ENCODE data around the gene RNF168.
A peak's percentile ranks its signal among the peaks of the same experiment; 100 is the strongest.
"Not testable (repeated sequence)": the region's sequence is repeated elsewhere in the genome, so short reads cannot be mapped to it uniquely, and the experiment has no call there.

The RNF168 gene

GRCh38 chr3:196471551-196471950 lies 32.0 kb downstream of the RNF168 start:
- DNase-seq (ENCODE audit: low read depth in 3 of 3): no peak

GRCh38 chr3:196470182-196470581 lies 33.4 kb downstream of the RNF168 start:
- not testable (repeated sequence) for DNase-seq (ENCODE audit: low read depth in 3 of 3)

GRCh38 chr3:196463804-196464203 lies 39.8 kb downstream of the RNF168 start:
- no peak for DNase-seq (ENCODE audit: low read depth in 3 of 3)

GRCh38 chr3:196463478-196463756 lies 40.2 kb downstream of the RNF168 start:
- no peak for DNase-seq (ENCODE audit: low read depth in 3 of 3)

- not testable (repeated sequence) for DNase-seq (ENCODE audit: low read depth in 3 of 3)
Measured at GRCh38 chr3:196462680-196463477, 40.7 kb downstream of the RNF168 start.

- DNase-seq (ENCODE audit: low read depth in 3 of 3): no peak
Measured at GRCh38 chr3:196458063-196458462, 45.5 kb downstream of the RNF168 start.

- not testable (repeated sequence) for DNase-seq (ENCODE audit: low read depth in 3 of 3)
Measured at GRCh38 chr3:196457470-196457869, 46.1 kb downstream of the RNF168 start.

GRCh38 chr3:196454935-196455334 lies 48.6 kb downstream of the RNF168 start:
- DNase-seq (ENCODE audit: low read depth in 3 of 3): no peak

GRCh38 chr3:196445391-196445790 lies 58.2 kb downstream of the RNF168 start:
- not testable (repeated sequence) for DNase-seq (ENCODE audit: low read depth in 3 of 3)

- DNase-seq (ENCODE audit: low read depth in 3 of 3): no peak
Measured at GRCh38 chr3:196444500-196444894, 59.1 kb downstream of the RNF168 start.

GRCh38 chr3:196440696-196441095 lies 62.9 kb downstream of the RNF168 start:
- DNase-seq (ENCODE audit: low read depth in 3 of 3): no peak

GRCh38 chr3:196440041-196440537 lies 63.5 kb downstream of the RNF168 start:
- no peak for DNase-seq (ENCODE audit: low read depth in 3 of 3)

GRCh38 chr3:196432137-196432879 lies 71.3 kb downstream of the RNF168 start, which contains the start of gene UBXN7:
TSS of gene UBXN7 (minus strand) at chr3:196432427. CDS start at chr3:196432399, 28 bp downstream.
- peak; percentile 91 to 95 (median 93) for DNase-seq (ENCODE audit: low read depth in 3 of 3)

- DNase-seq (ENCODE audit: low read depth in 3 of 3): peak in 1 of 3 experiments; percentile 18
Measured at GRCh38 chr3:196431181-196432136, 72.1 kb downstream of the RNF168 start.

GRCh38 chr3:196428041-196428440 lies 75.5 kb downstream of the RNF168 start:
- no peak for DNase-seq (ENCODE audit: low read depth in 3 of 3)

GRCh38 chr3:196424421-196424820 lies 79.1 kb downstream of the RNF168 start:
- DNase-seq (ENCODE audit: low read depth in 3 of 3): not testable (repeated sequence)

GRCh38 chr3:196423044-196423781 lies 80.4 kb downstream of the RNF168 start:
- no peak for DNase-seq (ENCODE audit: low read depth in 3 of 3)

GRCh38 chr3:196421668-196422067 lies 81.9 kb downstream of the RNF168 start:
- not testable (repeated sequence) for DNase-seq (ENCODE audit: low read depth in 3 of 3)

- DNase-seq (ENCODE audit: low read depth in 3 of 3): no peak
Measured at GRCh38 chr3:196419386-196419785, 84.2 kb downstream of the RNF168 start.
